Upper lobe of left lung (tissue), 4 donors: Measurements from ENCODE around the gene EXOC4.

Source experiments
- CTCF ChIP-seq, 6 experiments: fragments of 450-650 bp in 4 of 6; fragments of 200-600 bp in 2 of 6; sonication (generic) in 2 of 6; IDR thresholded peaks; one replicate each; pipeline ENCODE4 v1.5.1; 2016 to 2019; ENCODE audit warnings: antibody characterized with exemption in 6 of 6
- EP300 ChIP-seq, 4 donors: sonication (generic); formaldehyde crosslinking; IDR thresholded peaks; one replicate each; pipeline ENCODE4 v1.5.1; 2017; ENCODE audit warnings: antibody characterized with exemption in 4 of 4, control low read depth in 2 of 4
- POLR2A ChIP-seq, 4 donors: fragments of 450-650 bp; IDR thresholded peaks; one replicate each; pipeline ENCODE4 v1.5.1; 2016 to 2017; ENCODE audit warnings: antibody characterized with exemption in 4 of 4, mild to moderate bottlenecking in 2 of 4

GRCh38 chr7:133339772-133340171 lies 86.9 kb downstream of the EXOC4 start:
- TF ChIP-seq CTCF (IDR thresholded peaks at IDR 0.05) = no peak
- no peak for TF ChIP-seq POLR2A (IDR thresholded peaks at IDR 0.05)
- TF ChIP-seq EP300 (IDR thresholded peaks at IDR 0.05) = no peak
